Sigmoid colon (tissue), 7 donors: Measurements from ENCODE around the gene TMTC2. TPM values are rescaled to one million over a fixed set of nuclear protein-coding genes. Genes with fewer than 3 reads are reported as not detected.

Experiments
- DNase-seq: peaks from one replicate; pipeline ENCODE4 v3.0.0-alpha.2; 2019
- H3K27ac ChIP-seq, 4 donors: fragments of 200-600 bp; sonication (generic); one replicate each; pipeline ENCODE4 v1.5.1; 2016 to 2019; ENCODE audit warnings: mild to moderate bottlenecking in 1 of 4
- H3K27me3 ChIP-seq, 3 donors: fragments of 200-600 bp; sonication (generic); one replicate each; pipeline ENCODE4 v1.5.1; 2019; ENCODE audit warnings: mild to moderate bottlenecking in 1 of 3
- H3K36me3 ChIP-seq, 4 donors: fragments of 200-600 bp; sonication (generic); one replicate each; pipeline ENCODE4 v1.5.1; 2016 to 2019
- H3K4me1 ChIP-seq, 4 donors: fragments of 200-600 bp; sonication (generic); one replicate each; pipeline ENCODE4 v1.5.1; 2017 to 2019
- H3K4me3 ChIP-seq, 4 donors: fragments of 200-600 bp; sonication (generic); one replicate each; pipeline ENCODE4 v1.5.1; 2017 to 2019; ENCODE audit warnings: mild to moderate bottlenecking in 2 of 4, moderate library complexity in 1 of 4
- H3K9me3 ChIP-seq, 4 donors: fragments of 200-600 bp in 3 of 4; sonication (generic) in 3 of 4; one replicate each; pipeline versions ENCODE4 v1.5.1 to v1.6.1; 2013 to 2019
- EP300 ChIP-seq, 4 donors: sonication (generic); formaldehyde crosslinking; IDR thresholded peaks; one replicate each; pipeline ENCODE4 v1.6.1; 2017; ENCODE audit warnings: antibody characterized with exemption in 4 of 4
- POLR2A ChIP-seq, 2 donors: fragments of 450-650 bp; IDR thresholded peaks; one replicate each; pipeline ENCODE4 v1.6.1; 2016; ENCODE audit warnings: antibody characterized with exemption in 2 of 2, mild to moderate bottlenecking in 2 of 2, moderate library complexity in 2 of 2
- POLR2AphosphoS5 ChIP-seq, 4 donors: sonication (generic); formaldehyde crosslinking; IDR thresholded peaks; one replicate each; pipeline ENCODE4 v1.6.1; 2017; ENCODE audit warnings: antibody characterized with exemption in 4 of 4
- WGBS, 2 donors: extraction: QIAGEN DNeasy Blood & Tissue Kit; methylation state at CpG; one replicate each; pipeline ENCODE4 v1.1.7; 2013; 5-methylcytosine and 5-hydroxymethylcytosine counted together
- intact Hi-C: fragments of 100-400 bp; cut with DNase I; formaldehyde crosslinking; loops from one replicate; pipeline ENCODE4 v1.15.1; 2023
- polyA plus RNA-seq, 3 donors: library from polyadenylated mRNA; stranded (reverse); fragments of 200-250 nt; gene quantifications; one replicate each; pipeline ENCODE4 v1.2.3, GENCODE V29; 2013
- total RNA-seq, 4 donors: library from RNA; depleted of rRNA; stranded (reverse); fragments of >200 nt; gene quantifications; one replicate each; pipeline ENCODE4 v1.1.0, GENCODE V29; 2016
- TF ChIP-seq, protein P1 (sequence below), 4 experiments: fragments of 450-650 bp in 3 of 4; fragments of 200-600 bp in 1 of 4; IDR thresholded peaks; one replicate each; pipeline ENCODE4 v1.5.1; 2016 to 2019; ENCODE audit warnings: antibody characterized with exemption in 4 of 4, mild to moderate bottlenecking in 3 of 4, moderate library complexity in 2 of 4
- donor health status: healthy with polysubstance abuse.
- donor health status: Bipolar disorder and iron deficiency.
- donor health status: healthy.

The TMTC2 gene
- total and polyA plus RNA-seq, 7 donors = 1.2 to 74.4 (median 61.2) TPM

- intact Hi-C loops = no loop called here
Measured at GRCh38 chr12:83149987-83150386, 463.3 kb downstream of the TMTC2 start.

DNA sequence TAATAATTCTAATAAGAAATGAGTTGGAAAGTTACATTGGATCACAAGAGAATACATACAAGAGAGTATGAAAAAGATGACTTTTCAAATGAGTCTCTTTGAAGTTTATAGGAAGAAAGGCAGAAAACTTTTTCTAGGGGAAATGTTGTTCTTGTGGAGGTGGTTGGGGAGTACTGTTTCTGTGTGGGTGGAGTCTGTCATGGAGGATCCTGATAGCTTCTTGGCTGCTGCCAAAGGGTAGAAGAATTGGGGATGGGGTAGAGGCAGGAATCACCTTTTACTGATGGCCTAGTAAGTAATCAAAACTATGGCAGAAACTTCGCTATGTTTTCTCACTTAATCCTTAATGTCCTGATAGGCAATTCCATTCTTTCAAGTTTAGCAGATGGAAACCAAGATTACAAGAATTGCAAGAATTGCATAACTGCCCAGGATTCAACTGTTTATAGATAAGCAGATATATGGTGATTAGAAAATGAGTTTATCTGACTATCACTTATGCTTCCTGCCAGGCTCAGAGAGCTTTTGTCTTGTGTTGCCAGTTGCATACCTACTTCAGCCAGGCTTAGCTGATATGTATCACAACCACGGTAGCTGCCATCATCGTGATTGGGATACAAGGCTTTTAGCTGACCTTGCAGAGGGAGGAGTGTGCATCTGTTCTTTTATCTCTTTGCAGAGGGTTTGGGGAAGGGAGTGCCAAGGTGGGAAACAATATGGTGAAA lies 463.9 kb downstream of the TMTC2 start:
- H3K9me3 ChIP-seq = peaks cover 0 to 2% (median 0%) of the 10 kb centered on the region in 4 donors
- WGBS, 2 donors = 69 to 86% methylated on average over 3 of the region's 3 CpGs
- H3K27ac ChIP-seq = no peak overlapping the region
- H3K27me3 ChIP-seq = no peaks in the 10 kb centered on the region
- H3K4me1 ChIP-seq = no peaks in the 10 kb centered on the region
- TF ChIP-seq POLR2AphosphoS5 (IDR thresholded peaks at IDR 0.05) (no peak), POLR2A (IDR thresholded peaks at IDR 0.05) (no peak), EP300 (IDR thresholded peaks at IDR 0.05) (no peak)
- TF ChIP-seq, protein P1, sequence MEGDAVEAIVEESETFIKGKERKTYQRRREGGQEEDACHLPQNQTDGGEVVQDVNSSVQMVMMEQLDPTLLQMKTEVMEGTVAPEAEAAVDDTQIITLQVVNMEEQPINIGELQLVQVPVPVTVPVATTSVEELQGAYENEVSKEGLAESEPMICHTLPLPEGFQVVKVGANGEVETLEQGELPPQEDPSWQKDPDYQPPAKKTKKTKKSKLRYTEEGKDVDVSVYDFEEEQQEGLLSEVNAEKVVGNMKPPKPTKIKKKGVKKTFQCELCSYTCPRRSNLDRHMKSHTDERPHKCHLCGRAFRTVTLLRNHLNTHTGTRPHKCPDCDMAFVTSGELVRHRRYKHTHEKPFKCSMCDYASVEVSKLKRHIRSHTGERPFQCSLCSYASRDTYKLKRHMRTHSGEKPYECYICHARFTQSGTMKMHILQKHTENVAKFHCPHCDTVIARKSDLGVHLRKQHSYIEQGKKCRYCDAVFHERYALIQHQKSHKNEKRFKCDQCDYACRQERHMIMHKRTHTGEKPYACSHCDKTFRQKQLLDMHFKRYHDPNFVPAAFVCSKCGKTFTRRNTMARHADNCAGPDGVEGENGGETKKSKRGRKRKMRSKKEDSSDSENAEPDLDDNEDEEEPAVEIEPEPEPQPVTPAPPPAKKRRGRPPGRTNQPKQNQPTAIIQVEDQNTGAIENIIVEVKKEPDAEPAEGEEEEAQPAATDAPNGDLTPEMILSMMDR (IDR thresholded peaks at IDR 0.05) = no peak
- no peak overlapping the region for H3K4me3 ChIP-seq
- intact Hi-C loops = no loop called here
- no peaks in the 10 kb centered on the region for H3K36me3 ChIP-seq
- no peak for DNase-seq

More at GRCh38 chr12:83149987-83150386, 463.3 kb downstream of the TMTC2 start:
- peaks cover 0 to 2% (median 0%) of the 10 kb centered on the region in 4 donors for H3K9me3 ChIP-seq
- H3K27ac ChIP-seq = no peak overlapping the region
- no peak for TF ChIP-seq POLR2AphosphoS5 (IDR thresholded peaks at IDR 0.05)
- TF ChIP-seq, protein P1 (IDR thresholded peaks at IDR 0.05) = no peak
- TF ChIP-seq EP300 (IDR thresholded peaks at IDR 0.05) = no peak
- TF ChIP-seq POLR2A (IDR thresholded peaks at IDR 0.05) = no peak
- no peaks in the 10 kb centered on the region for H3K4me1 ChIP-seq
- H3K4me3 ChIP-seq = no peak overlapping the region
- no peaks in the 10 kb centered on the region for H3K36me3 ChIP-seq
- 93 to 95% methylated on average over 3 of the region's 3 CpGs for WGBS, 2 donors
- no peaks in the 10 kb centered on the region for H3K27me3 ChIP-seq
- no peak for DNase-seq

- Histone ChIP-seq H3K27ac (no peak overlapping the region), H3K27me3 (no peaks in the 10 kb centered on the region), H3K9me3 (no peaks in the 10 kb centered on the region), H3K4me3 (no peak overlapping the region), H3K4me1 (no peaks in the 10 kb centered on the region), H3K36me3 (no peaks in the 10 kb centered on the region)
- intact Hi-C loops = no loop called here
- no peak for TF ChIP-seq EP300 (IDR thresholded peaks at IDR 0.05)
- TF ChIP-seq POLR2A (IDR thresholded peaks at IDR 0.05) = no peak
- TF ChIP-seq, protein P1 (IDR thresholded peaks at IDR 0.05) = no peak
- TF ChIP-seq POLR2AphosphoS5 (IDR thresholded peaks at IDR 0.05) = no peak
- DNase-seq = no peak
Measured at GRCh38 chr12:83153177-83153576, 466.5 kb downstream of the TMTC2 start.

GRCh38 chr12:83156815-83157214 lies 470.1 kb downstream of the TMTC2 start:
- H3K36me3 ChIP-seq = no peaks in the 10 kb centered on the region
- H3K9me3 ChIP-seq = no peaks in the 10 kb centered on the region
- intact Hi-C loops = no loop called here
- no peak for TF ChIP-seq POLR2AphosphoS5 (IDR thresholded peaks at IDR 0.05)
- TF ChIP-seq POLR2A (IDR thresholded peaks at IDR 0.05) = no peak
- TF ChIP-seq, protein P1 (IDR thresholded peaks at IDR 0.05) = no peak
- TF ChIP-seq EP300 (IDR thresholded peaks at IDR 0.05) = no peak
- no peak overlapping the region for H3K27ac ChIP-seq
- H3K4me1 ChIP-seq = peaks cover 0 to 4% (median 0%) of the 10 kb centered on the region in 4 donors
- no peak for DNase-seq
- no peaks in the 10 kb centered on the region for H3K27me3 ChIP-seq
- 69 to 88% methylated on average over 5 of the region's 5 CpGs for WGBS, 2 donors
- H3K4me3 ChIP-seq = no peak overlapping the region
